Duodenal mucosa (tissue), 2 donors: ENCODE data around the gene BATF3.

Experiments
- H3K27ac ChIP-seq: one replicate; pipeline ENCODE4 v1.7.0; 2013; ENCODE audit warnings: low read depth, low read length
- H3K27me3 ChIP-seq, 2 donors: one replicate each; pipeline ENCODE4 v1.7.0; 2013; ENCODE audit warnings: low read length in 2 of 2, control low read depth in 1 of 2; ENCODE audit not compliant: insufficient read depth in 2 of 2, control insufficient read depth in 1 of 2
- H3K36me3 ChIP-seq, 2 donors: one replicate each; pipeline ENCODE4 v1.7.0; 2013; ENCODE audit warnings: low read length in 2 of 2, control low read depth in 1 of 2; ENCODE audit not compliant: insufficient read depth in 2 of 2, control insufficient read depth in 1 of 2
- H3K4me1 ChIP-seq, 2 donors: one replicate each; pipeline ENCODE4 v1.7.0; 2013; ENCODE audit warnings: low read length in 2 of 2, control low read depth in 1 of 2; ENCODE audit not compliant: insufficient read depth in 2 of 2, control insufficient read depth in 1 of 2
- H3K4me3 ChIP-seq, 2 donors: one replicate each; pipeline ENCODE4 v1.7.0; 2013; ENCODE audit warnings: low read length in 2 of 2, low read depth in 1 of 2
- H3K9ac ChIP-seq, 2 donors: one replicate each; pipeline ENCODE4 v1.7.0; 2013; ENCODE audit warnings: low read length in 2 of 2, low read depth in 1 of 2
- H3K9me3 ChIP-seq, 2 donors: one replicate each; pipeline ENCODE4 v1.7.0; 2013; ENCODE audit warnings: low read length in 2 of 2, control low read depth in 1 of 2; ENCODE audit not compliant: control insufficient read depth in 1 of 2

Gene BATF3

GRCh38 chr1:212710566-212710965, 10.9 kb upstream of the BATF3 start:
- Histone ChIP-seq H3K4me1 (no peaks in the 10 kb centered on the region), H3K9me3 (no peaks in the 10 kb centered on the region), H3K27me3 (no peaks in the 10 kb centered on the region), H3K4me3 (no peak overlapping the region), H3K36me3 (no peaks in the 10 kb centered on the region), H3K9ac (no peak overlapping the region), H3K27ac (no peak overlapping the region)

- H3K4me3 ChIP-seq, result no peak overlapping the region
- H3K9ac ChIP-seq, result no peak overlapping the region
- H3K4me1 ChIP-seq, result peaks cover 5 to 12% of the 10 kb centered on the region in 2 donors
- H3K27me3 ChIP-seq, result peaks cover 6 to 8% of the 10 kb centered on the region in 2 donors
- H3K9me3 ChIP-seq, result no peaks in the 10 kb centered on the region
- no peak overlapping the region for H3K27ac ChIP-seq
- H3K36me3 ChIP-seq, result no peaks in the 10 kb centered on the region
Observed at GRCh38 chr1:212703991-212704564, 4.4 kb upstream of the BATF3 start.

GRCh38 chr1:212702672-212703071, 3.0 kb upstream of the BATF3 start:
- Histone ChIP-seq H3K9ac (no peak overlapping the region), H3K27me3 (peaks cover 16 to 21% of the 10 kb centered on the region in 2 donors), H3K27ac (no peak overlapping the region), H3K9me3 (no peaks in the 10 kb centered on the region), H3K4me1 (peaks cover 15 to 20% of the 10 kb centered on the region in 2 donors), H3K36me3 (no peaks in the 10 kb centered on the region), H3K4me3 (no peak overlapping the region)

GRCh38 chr1:212701910-212702309, 2.3 kb upstream of the BATF3 start:
- Histone ChIP-seq H3K4me3 (no peak overlapping the region), H3K36me3 (no peaks in the 10 kb centered on the region), H3K4me1 (peaks cover 15 to 20% of the 10 kb centered on the region in 2 donors), H3K9ac (no peak overlapping the region), H3K9me3 (no peaks in the 10 kb centered on the region), H3K27ac (no peak overlapping the region), H3K27me3 (peaks cover 19 to 29% of the 10 kb centered on the region in 2 donors)

GRCh38 chr1:212700892-212701819, 1.5 kb upstream of the BATF3 start:
- Histone ChIP-seq H3K9me3 (no peaks in the 10 kb centered on the region), H3K27me3 (peaks cover 19 to 37% of the 10 kb centered on the region in 2 donors), H3K4me1 (peaks cover 15 to 20% of the 10 kb centered on the region in 2 donors), H3K36me3 (no peaks in the 10 kb centered on the region), H3K4me3 (peak overlapping the region; percentile 62 to 66), H3K27ac (no peak overlapping the region), H3K9ac (no peak overlapping the region)

GRCh38 chr1:212700223-212700891, 717 bp upstream of the BATF3 start:
- peaks cover 19 to 38% of the 10 kb centered on the region in 2 donors for H3K27me3 ChIP-seq
- H3K4me1 ChIP-seq, result peaks cover 15 to 20% of the 10 kb centered on the region in 2 donors
- H3K36me3 ChIP-seq, result no peaks in the 10 kb centered on the region
- H3K4me3 ChIP-seq, result peak overlapping the region; percentile 62 to 66
- H3K9ac ChIP-seq, result peak overlapping the region; percentile 15 to 44
- H3K9me3 ChIP-seq, result no peaks in the 10 kb centered on the region
- peak overlapping the region; percentile 26 for H3K27ac ChIP-seq

- Histone ChIP-seq H3K4me1 (peaks cover 15 to 20% of the 10 kb centered on the region in 2 donors), H3K27me3 (peaks cover 19 to 38% of the 10 kb centered on the region in 2 donors), H3K27ac (no peak overlapping the region), H3K36me3 (no peaks in the 10 kb centered on the region), H3K4me3 (peak overlapping the region; percentile 60 to 69), H3K9ac (no peak overlapping the region), H3K9me3 (no peaks in the 10 kb centered on the region)
Observed at GRCh38 chr1:212699104-212699624, 476 bp downstream of the BATF3 start.

GRCh38 chr1:212698467-212699103, 1.1 kb downstream of the BATF3 start:
- no peaks in the 10 kb centered on the region for H3K36me3 ChIP-seq
- no peak overlapping the region for H3K9ac ChIP-seq
- peaks cover 15 to 20% of the 10 kb centered on the region in 2 donors for H3K4me1 ChIP-seq
- peaks cover 19 to 38% of the 10 kb centered on the region in 2 donors for H3K27me3 ChIP-seq
- no peak overlapping the region for H3K27ac ChIP-seq
- no peaks in the 10 kb centered on the region for H3K9me3 ChIP-seq
- H3K4me3 ChIP-seq, result peak overlapping the region; percentile 60 to 69

GRCh38 chr1:212696721-212697331, 2.8 kb downstream of the BATF3 start:
- no peak overlapping the region for H3K4me3 ChIP-seq
- H3K27ac ChIP-seq, result no peak overlapping the region
- peaks cover 19 to 45% of the 10 kb centered on the region in 2 donors for H3K27me3 ChIP-seq
- peaks cover 15 to 20% of the 10 kb centered on the region in 2 donors for H3K4me1 ChIP-seq
- no peak overlapping the region for H3K9ac ChIP-seq
- no peaks in the 10 kb centered on the region for H3K9me3 ChIP-seq
- H3K36me3 ChIP-seq, result no peaks in the 10 kb centered on the region
